BJ (cell line): Measurements from ENCODE around the gene SSH2. TPM values are rescaled to one million over a fixed set of nuclear protein-coding genes. Genes with fewer than 3 reads are reported as not detected.

Source experiments
- CTCF ChIA-PET: fragments of 350-600 bp; formaldehyde crosslinking; extraction: SDS; loops from one replicate; lab custom pipeline; 2021; ENCODE audit warnings: antibody characterized with exemption, inconsistent platforms; lab: Yijun Ruan, JAX
- POLR2A ChIA-PET: fragments of 300-600 bp; sonication (Branson Sonifier 250); formaldehyde crosslinking; extraction: SDS; loops from one replicate; lab custom pipeline; 2021; ENCODE audit warnings: antibody characterized with exemption; lab: Charles Lee
- DNase-seq: peaks from one replicate; pipeline ENCODE4 v3.0.0-alpha.2; 2011; ENCODE audit warnings: low read depth
- H3K27me3 ChIP-seq: 2 replicates; pipeline ENCODE4 v1.6.0; 2011; ENCODE audit warnings: low read length; ENCODE audit not compliant: control insufficient read depth, insufficient read depth
- H3K36me3 ChIP-seq: 2 replicates; pipeline ENCODE4 v1.5.1; 2011; ENCODE audit warnings: low read length; ENCODE audit not compliant: control insufficient read depth, insufficient read depth
- H3K4me3 ChIP-seq: 2 replicates; pipeline ENCODE4 v1.5.1; 2011; ENCODE audit warnings: low read depth, mild to moderate bottlenecking, control low read depth, low read length
- CTCF ChIP-seq: IDR thresholded peaks from 2 replicates; pipeline ENCODE4 v1.5.1; 2011; ENCODE audit warnings: low read depth, mild to moderate bottlenecking, control low read depth, inconsistent platforms, low read length, moderate library complexity; ENCODE audit not compliant: insufficient read depth
- polyA plus RNA-seq: library from polyadenylated mRNA; depleted of rRNA; stranded (reverse); fragments of >200 nt; gene quantifications from 2 replicates; pipeline ENCODE4 v1.2.3, GENCODE V29; 2011

Gene SSH2
- polyA plus RNA-seq, 1 experiment: 5.7 TPM

- CTCF ChIA-PET: interaction anchor here (1.2 to 1.6 kb wide), 2 partner anchors 13 to 27 kb away, joined by 3 to 5 read pairs; no protein-coding TSS in a partner anchor
- Histone ChIP-seq H3K36me3 (0 out of 2 replicates have a peak, but pooled peaks cover 1% of the 10 kb centered on the region), H3K4me3 (no peak overlapping the region), H3K27me3 (no peaks in the 10 kb centered on the region)
- POLR2A ChIA-PET: interaction anchor here (1.4 kb wide), 1 partner anchor 14 kb away, joined by 3 read pairs; no protein-coding TSS in a partner anchor
- TF ChIP-seq CTCF: no peak
- DNase-seq: no peak
Measured at GRCh38 chr17:29835435-29836351, 94.3 kb downstream of the SSH2 start.

- DNase-seq: no peak
- TF ChIP-seq CTCF: no peak
- Histone ChIP-seq H3K36me3 (0 out of 2 replicates have a peak, but pooled peaks cover 1% of the 10 kb centered on the region), H3K4me3 (no peak overlapping the region), H3K27me3 (no peaks in the 10 kb centered on the region)
- ChIA-PET POLR2A (no interaction called here), CTCF (no interaction called here)
Measured at GRCh38 chr17:29833801-29834200, 96.2 kb downstream of the SSH2 start.

GRCh38 chr17:29828676-29829284 is 101.2 kb downstream of the SSH2 start:
- no peak for TF ChIP-seq CTCF
- no peaks in the 10 kb centered on the region for H3K27me3 ChIP-seq
- ChIA-PET CTCF (interaction anchor here (1.5 to 1.9 kb wide), 2 partner anchors 103 to 105 kb away, joined by 3 to 4 read pairs; no protein-coding TSS in a partner anchor), POLR2A (no interaction called here)
- no peak for DNase-seq
- H3K4me3 ChIP-seq: no peak overlapping the region
- no peaks in the 10 kb centered on the region for H3K36me3 ChIP-seq

- no peaks in the 10 kb centered on the region for H3K36me3 ChIP-seq
- ChIA-PET POLR2A (no interaction called here), CTCF (interaction anchor here (0.8 to 1.9 kb wide), 4 partner anchors 17 to 277 kb away, joined by 3 to 4 read pairs (median 4); no protein-coding TSS in a partner anchor)
- DNase-seq: no peak
- H3K27me3 ChIP-seq: no peaks in the 10 kb centered on the region
- H3K4me3 ChIP-seq: no peak overlapping the region
- no peak for TF ChIP-seq CTCF
Measured at GRCh38 chr17:29827179-29827578, 102.8 kb downstream of the SSH2 start.
